GM21367 (cell line): ENCODE data around the gene NSMF.

ENCODE experiments used
- ATAC-seq: cut with Tn5 transposase; IDR thresholded peaks from one replicate; pipeline ENCODE4 v1.9.1; 2021; ENCODE audit not compliant: unreplicated experiment

Gene NSMF

GRCh38 chr9:137449081-137449844 is 9.9 kb downstream of the NSMF start:
- ATAC-seq, result no peak

GRCh38 chr9:137448602-137448962 is 10.6 kb downstream of the NSMF start:
- no peak for ATAC-seq

GRCh38 chr9:137447722-137448601 is 11.2 kb downstream of the NSMF start:
- ATAC-seq, result no peak

GRCh38 chr9:137446851-137447471 is 12.2 kb downstream of the NSMF start:
- no peak for ATAC-seq

GRCh38 chr9:137445930-137446431 is 13.2 kb downstream of the NSMF start:
- no peak for ATAC-seq

- ATAC-seq, result peak; percentile 51
These were observed 13.8 kb downstream of the NSMF start for GRCh38 chr9:137445275-137445807.

GRCh38 chr9:137444106-137444790 is 14.9 kb downstream of the NSMF start:
- no peak for ATAC-seq

- ATAC-seq, result no peak
These were observed 17.2 kb downstream of the NSMF start for GRCh38 chr9:137441935-137442321.

- ATAC-seq, result no peak
These were observed 17.7 kb downstream of the NSMF start, which contains the start of gene ENTPD8 for GRCh38 chr9:137441289-137441934. Gene ENTPD8 (minus strand): TSS chr9:137441357. CDS start chr9:137438285, 3,072 bp downstream.

- no peak for ATAC-seq
These were observed 19.9 kb downstream of the NSMF start for GRCh38 chr9:137439158-137439714.

GRCh38 chr9:137438591-137439157 is 20.5 kb downstream of the NSMF start:
- ATAC-seq, result no peak

- ATAC-seq, result no peak
These were observed 21.2 kb downstream of the NSMF start for GRCh38 chr9:137437691-137438590.

- no peak for ATAC-seq
These were observed 22.2 kb downstream of the NSMF start for GRCh38 chr9:137436761-137437600.

- no peak for ATAC-seq
These were observed 23.0 kb downstream of the NSMF start for GRCh38 chr9:137435980-137436760.

- no peak for ATAC-seq
These were observed 23.7 kb downstream of the NSMF start for GRCh38 chr9:137435381-137435891.
